ENCODE results near the gene CCDC191.

GRCh38 chr3:114076711-114077110 is 20.4 kb upstream of the CCDC191 start:
- TF ChIP-seq CTCF (IDR thresholded peaks at IDR 0.05), result no peak
- no peak for TF ChIP-seq EZH2 (IDR thresholded peaks at IDR 0.05)
- TF ChIP-seq EZH2phosphoT487 (IDR thresholded peaks at IDR 0.05), result no peak

Data from neural progenitor cell (in vitro differentiated cells).